Measurements from ENCODE around the gene LHX8.
"Not testable (repeated sequence)": the region's sequence is repeated elsewhere in the genome, so short reads cannot be mapped to it uniquely, and the experiment has no call there.

LHX8 gene

GRCh38 chr1:75170011-75170410 lies 35.8 kb downstream of the LHX8 start:
- no peak for TF ChIP-seq CTCF (IDR thresholded peaks at IDR 0.05)

GRCh38 chr1:75170981-75171380 lies 36.8 kb downstream of the LHX8 start:
- peaks cover 2% of the 10 kb centered on the region for H3K27me3 Mint-ChIP-seq (ENCODE audit: low read depth, poor library complexity)
- H3K36me3 Mint-ChIP-seq (ENCODE audit: low read depth): no peaks in the 10 kb centered on the region
- H3K9me3 Mint-ChIP-seq: peaks cover under 1% of the 10 kb centered on the region
- no peaks in the 10 kb centered on the region for H3K4me1 Mint-ChIP-seq
- no peak overlapping the region for H3K4me3 Mint-ChIP-seq
- no peak for TF ChIP-seq CTCF (IDR thresholded peaks at IDR 0.05)
- H3K27ac Mint-ChIP-seq: no peak overlapping the region
- DNase-seq: no peak

More at GRCh38 chr1:75170011-75170410, 35.8 kb downstream of the LHX8 start:
- Mint-ChIP-seq H3K4me1 (no peaks in the 10 kb centered on the region), H3K27me3 (ENCODE audit: low read depth, poor library complexity) (peaks cover 2% of the 10 kb centered on the region), H3K9me3 (no peaks in the 10 kb centered on the region), H3K27ac (no peak overlapping the region), H3K4me3 (no peak overlapping the region), H3K36me3 (ENCODE audit: low read depth) (no peaks in the 10 kb centered on the region)
- DNase-seq: no peak

GRCh38 chr1:75171876-75172275 lies 37.7 kb downstream of the LHX8 start:
- no peak overlapping the region for H3K27ac Mint-ChIP-seq
- H3K36me3 Mint-ChIP-seq (ENCODE audit: low read depth): no peaks in the 10 kb centered on the region
- TF ChIP-seq CTCF (IDR thresholded peaks at IDR 0.05): no peak
- H3K9me3 Mint-ChIP-seq: peaks cover 9% of the 10 kb centered on the region
- DNase-seq: no peak
- H3K4me1 Mint-ChIP-seq: no peaks in the 10 kb centered on the region
- no peak overlapping the region for H3K4me3 Mint-ChIP-seq
- peaks cover 2% of the 10 kb centered on the region for H3K27me3 Mint-ChIP-seq (ENCODE audit: low read depth, poor library complexity)

GRCh38 chr1:75172556-75172955 lies 38.4 kb downstream of the LHX8 start:
- no peak for TF ChIP-seq CTCF (IDR thresholded peaks at IDR 0.05)
- H3K4me3 Mint-ChIP-seq: no peak overlapping the region

GRCh38 chr1:75174031-75174760 lies 40.0 kb downstream of the LHX8 start:
- no peaks in the 10 kb centered on the region for H3K4me1 Mint-ChIP-seq
- peaks cover 21% of the 10 kb centered on the region for H3K9me3 Mint-ChIP-seq
- DNase-seq: no peak
- TF ChIP-seq CTCF (IDR thresholded peaks at IDR 0.05): no peak
- no peak overlapping the region for H3K27ac Mint-ChIP-seq
- H3K36me3 Mint-ChIP-seq (ENCODE audit: low read depth): no peaks in the 10 kb centered on the region
- H3K27me3 Mint-ChIP-seq (ENCODE audit: low read depth, poor library complexity): peaks cover 4% of the 10 kb centered on the region
- no peak overlapping the region for H3K4me3 Mint-ChIP-seq

More at GRCh38 chr1:75172556-75172955, 38.4 kb downstream of the LHX8 start:
- no peaks in the 10 kb centered on the region for H3K4me1 Mint-ChIP-seq
- no peaks in the 10 kb centered on the region for H3K36me3 Mint-ChIP-seq (ENCODE audit: low read depth)
- DNase-seq: no peak
- H3K9me3 Mint-ChIP-seq: peaks cover 16% of the 10 kb centered on the region
- H3K27ac Mint-ChIP-seq: no peak overlapping the region
- H3K27me3 Mint-ChIP-seq (ENCODE audit: low read depth, poor library complexity): peaks cover 2% of the 10 kb centered on the region

- Mint-ChIP-seq H3K27me3 (ENCODE audit: low read depth, poor library complexity) (peaks cover 17% of the 10 kb centered on the region), H3K9me3 (peaks cover 49% of the 10 kb centered on the region)
- H3K4me3 Mint-ChIP-seq; H3K36me3 Mint-ChIP-seq (ENCODE audit: low read depth); DNase-seq; H3K4me1 Mint-ChIP-seq; H3K27ac Mint-ChIP-seq: not testable (repeated sequence)
Observed at GRCh38 chr1:75181214-75181955, 47.2 kb downstream of the LHX8 start.
